Activated naive CD8-positive, alpha-beta T cell treated with anti-CD3 and anti-CD28 coated beads for 36 hours (primary cell): ENCODE results near the gene ELFN1. TPM values are rescaled to one million over a fixed set of nuclear protein-coding genes. Genes with fewer than 3 reads are reported as not detected.

Source experiments
- DNase-seq: peaks from one replicate; pipeline ENCODE4 v3.0.0; 2021
- H3K27ac Mint-ChIP-seq: one replicate; pipeline ENCODE4 v1.8.0; 2022; ENCODE audit warnings: mild to moderate bottlenecking, moderate library complexity, mixed read lengths
- H3K27me3 Mint-ChIP-seq: one replicate; pipeline ENCODE4 v1.8.0; 2022; ENCODE audit warnings: mild to moderate bottlenecking, mixed read lengths
- H3K36me3 Mint-ChIP-seq: one replicate; pipeline ENCODE4 v1.8.0; 2021; ENCODE audit warnings: mild to moderate bottlenecking, mixed read lengths
- H3K4me1 Mint-ChIP-seq: one replicate; pipeline ENCODE4 v1.8.0; 2021; ENCODE audit warnings: mixed read lengths
- H3K4me3 Mint-ChIP-seq: one replicate; pipeline ENCODE4 v1.8.0; 2022; ENCODE audit warnings: mild to moderate bottlenecking, moderate library complexity, mixed read lengths
- H3K9me3 Mint-ChIP-seq: one replicate; pipeline ENCODE4 v1.8.0; 2022; ENCODE audit warnings: mixed read lengths
- total RNA-seq, 2 experiments: library from RNA; stranded (reverse); gene quantifications; one replicate each; pipeline ENCODE4 v1.2.3, GENCODE V29; 2021

ELFN1 gene
- total RNA-seq, 2 experiments from 2014 or later, result 0.14 to 0.19 TPM

- DNase-seq, result no peak
- H3K36me3 Mint-ChIP-seq, result no peaks in the 10 kb centered on the region
- no peak overlapping the region for H3K4me3 Mint-ChIP-seq
- H3K4me1 Mint-ChIP-seq, result no peaks in the 10 kb centered on the region
- H3K27me3 Mint-ChIP-seq, result peaks cover 32% of the 10 kb centered on the region
- H3K27ac Mint-ChIP-seq, result no peak overlapping the region
- no peaks in the 10 kb centered on the region for H3K9me3 Mint-ChIP-seq
Measured at GRCh38 chr7:1675036-1675671, 5.1 kb downstream of the ELFN1 start.

DNA sequence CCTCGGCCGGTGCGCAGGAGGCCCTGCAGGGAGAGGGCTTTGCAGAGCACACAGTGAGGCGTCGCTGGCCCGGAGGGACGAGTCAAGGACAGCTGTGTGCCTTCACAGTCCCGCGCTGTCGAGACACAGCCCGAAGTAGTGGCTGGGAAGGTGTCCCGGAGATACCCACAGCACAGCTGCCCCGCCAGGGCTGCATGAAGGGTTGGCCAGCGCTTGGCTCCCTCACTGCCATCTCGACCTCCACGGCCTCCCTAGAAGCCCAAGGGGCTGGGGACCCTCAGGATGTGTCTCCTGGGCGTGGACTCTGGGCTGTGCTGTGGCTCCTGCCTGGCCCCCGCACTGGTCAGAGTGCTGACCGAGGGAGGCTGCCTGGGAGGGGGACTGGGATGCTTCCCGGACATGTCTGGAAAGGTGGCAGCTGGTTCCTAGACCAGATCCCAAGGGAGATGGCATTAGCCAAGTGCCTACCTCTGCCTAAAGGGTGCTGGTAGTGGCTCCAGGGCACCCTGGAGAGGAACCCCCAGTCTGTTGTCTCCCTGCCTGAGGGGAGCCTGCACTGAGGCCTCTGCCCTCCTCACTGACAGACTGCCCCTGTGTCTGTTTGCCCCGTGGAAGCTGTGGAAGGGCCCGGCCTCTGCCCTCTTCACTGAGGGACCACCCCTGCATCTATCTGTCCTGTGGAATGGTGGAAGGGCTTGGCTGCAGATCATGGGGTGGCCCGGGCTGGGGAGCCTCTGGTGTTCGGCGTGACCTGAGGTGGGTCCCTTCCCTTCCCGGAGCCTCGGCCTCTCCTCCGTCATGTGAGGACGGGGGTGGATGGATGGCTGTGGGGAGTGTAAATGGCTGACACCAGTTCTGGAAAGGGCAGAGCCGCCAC is 5.8 kb downstream of the ELFN1 start:
- no peak for DNase-seq
- H3K36me3 Mint-ChIP-seq, result no peaks in the 10 kb centered on the region
- H3K9me3 Mint-ChIP-seq, result no peaks in the 10 kb centered on the region
- H3K4me3 Mint-ChIP-seq, result no peak overlapping the region
- no peaks in the 10 kb centered on the region for H3K4me1 Mint-ChIP-seq
- H3K27me3 Mint-ChIP-seq, result peaks cover 29% of the 10 kb centered on the region
- no peak overlapping the region for H3K27ac Mint-ChIP-seq

DNA sequence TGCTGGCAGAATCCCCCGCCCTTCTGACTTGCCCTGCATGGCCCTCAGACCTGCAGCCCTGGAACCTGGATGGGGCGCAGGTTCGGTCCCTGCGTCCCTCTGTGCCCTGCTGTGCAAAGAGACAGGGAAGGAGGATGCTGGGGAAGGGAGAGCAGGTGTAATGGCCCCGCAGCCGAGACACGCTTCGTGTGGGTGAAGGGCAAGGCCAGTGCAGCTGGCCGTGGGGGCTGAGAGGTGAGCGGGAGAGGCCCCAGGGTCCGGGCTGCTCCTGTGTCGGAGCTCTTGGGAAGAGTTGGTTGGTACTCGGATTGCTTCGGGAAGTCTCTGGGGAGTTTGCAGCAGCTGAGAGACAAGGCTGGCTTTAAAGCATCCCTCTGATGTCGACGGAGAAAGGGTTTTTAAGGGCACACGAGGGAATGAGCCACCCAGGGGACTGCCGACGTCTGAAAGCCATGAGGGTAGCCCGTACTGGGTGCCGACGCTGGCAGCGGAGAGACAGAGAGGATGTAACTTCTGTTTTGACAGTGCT is 6.5 kb downstream of the ELFN1 start:
- Mint-ChIP-seq H3K9me3 (no peaks in the 10 kb centered on the region), H3K4me3 (no peak overlapping the region), H3K4me1 (no peaks in the 10 kb centered on the region), H3K27ac (no peak overlapping the region), H3K27me3 (peaks cover 25% of the 10 kb centered on the region), H3K36me3 (no peaks in the 10 kb centered on the region)
- no peak for DNase-seq

- peaks cover 23% of the 10 kb centered on the region for H3K27me3 Mint-ChIP-seq
- no peak overlapping the region for H3K27ac Mint-ChIP-seq
- H3K9me3 Mint-ChIP-seq, result no peaks in the 10 kb centered on the region
- H3K4me3 Mint-ChIP-seq, result no peak overlapping the region
- DNase-seq, result no peak
- no peaks in the 10 kb centered on the region for H3K36me3 Mint-ChIP-seq
- H3K4me1 Mint-ChIP-seq, result no peaks in the 10 kb centered on the region
Measured at GRCh38 chr7:1677206-1678080, 7.4 kb downstream of the ELFN1 start.

DNA sequence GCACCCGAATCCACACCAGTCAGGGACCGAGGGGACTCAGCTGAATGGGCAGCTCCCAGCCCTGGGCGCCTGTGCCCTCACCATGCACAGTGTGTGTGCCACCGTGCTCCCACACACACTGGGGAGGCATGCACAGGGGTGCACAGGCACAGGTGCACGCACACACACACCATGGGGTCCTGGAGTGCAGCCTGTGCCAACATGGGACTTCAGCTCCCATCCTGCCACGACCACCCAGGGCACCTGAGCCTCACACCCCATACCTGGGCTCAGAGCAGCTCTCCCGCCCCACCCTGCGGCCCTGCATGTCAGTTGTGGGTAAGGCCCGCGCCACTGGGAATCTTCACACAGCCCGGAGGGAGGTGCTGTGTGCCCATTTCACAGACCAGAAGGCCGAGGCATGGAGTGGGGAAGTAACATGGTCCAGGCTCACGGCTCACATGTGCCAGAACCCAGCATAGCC is 8.0 kb downstream of the ELFN1 start:
- Mint-ChIP-seq H3K4me3 (no peak overlapping the region), H3K4me1 (no peaks in the 10 kb centered on the region), H3K27me3 (peaks cover 16% of the 10 kb centered on the region), H3K27ac (no peak overlapping the region), H3K36me3 (no peaks in the 10 kb centered on the region), H3K9me3 (peaks cover 6% of the 10 kb centered on the region)
- DNase-seq, result no peak

DNA sequence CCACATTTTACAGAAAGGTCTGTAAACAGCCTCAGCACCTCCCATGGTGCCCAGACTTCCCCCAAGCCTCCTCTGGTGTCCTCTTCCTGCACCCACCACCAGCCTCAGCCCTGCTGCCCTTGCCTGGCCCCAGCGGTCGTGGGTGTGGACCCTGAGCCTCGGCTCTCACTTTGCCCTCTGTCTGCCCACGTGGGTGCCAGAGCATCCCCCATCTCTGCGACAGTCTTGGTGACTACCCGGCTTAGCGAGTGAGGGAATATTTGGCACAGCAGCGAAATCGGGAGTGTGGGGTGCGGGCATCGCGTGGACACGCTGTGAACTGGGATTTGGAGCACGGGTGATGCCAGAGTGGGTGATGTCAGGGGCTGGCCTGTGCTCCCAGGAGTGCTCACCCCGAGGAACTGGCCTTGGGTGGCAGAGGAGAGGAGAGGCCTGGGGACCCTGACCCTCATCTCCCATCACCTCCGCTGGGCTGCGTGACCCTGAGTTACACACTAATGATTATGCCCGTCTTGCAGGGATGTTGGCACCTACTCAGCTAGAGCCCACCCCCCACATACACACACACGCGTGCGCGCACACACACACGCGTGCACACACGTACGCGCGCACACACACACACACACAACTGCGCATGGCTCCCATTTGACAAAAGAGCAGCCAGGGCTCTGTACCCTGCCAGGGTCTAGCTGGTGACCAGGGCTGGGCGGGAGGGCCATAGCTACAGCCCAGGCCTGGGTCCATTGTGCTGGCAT is 8.7 kb downstream of the ELFN1 start:
- no peak overlapping the region for H3K27ac Mint-ChIP-seq
- no peak for DNase-seq

GRCh38 chr7:1679326-1679965 is 9.4 kb downstream of the ELFN1 start:
- Mint-ChIP-seq H3K4me3 (no peak overlapping the region), H3K9me3 (peaks cover 18% of the 10 kb centered on the region), H3K4me1 (no peaks in the 10 kb centered on the region), H3K36me3 (peaks cover 3% of the 10 kb centered on the region), H3K27me3 (peaks cover 11% of the 10 kb centered on the region), H3K27ac (no peak overlapping the region)
- no peak for DNase-seq

More for the DNA sequence above, 8.7 kb downstream of the ELFN1 start:
- H3K36me3 Mint-ChIP-seq, result peaks cover 3% of the 10 kb centered on the region
- H3K9me3 Mint-ChIP-seq, result peaks cover 13% of the 10 kb centered on the region
- H3K27me3 Mint-ChIP-seq, result peaks cover 13% of the 10 kb centered on the region
- H3K4me3 Mint-ChIP-seq, result no peak overlapping the region
- H3K4me1 Mint-ChIP-seq, result no peaks in the 10 kb centered on the region

DNA sequence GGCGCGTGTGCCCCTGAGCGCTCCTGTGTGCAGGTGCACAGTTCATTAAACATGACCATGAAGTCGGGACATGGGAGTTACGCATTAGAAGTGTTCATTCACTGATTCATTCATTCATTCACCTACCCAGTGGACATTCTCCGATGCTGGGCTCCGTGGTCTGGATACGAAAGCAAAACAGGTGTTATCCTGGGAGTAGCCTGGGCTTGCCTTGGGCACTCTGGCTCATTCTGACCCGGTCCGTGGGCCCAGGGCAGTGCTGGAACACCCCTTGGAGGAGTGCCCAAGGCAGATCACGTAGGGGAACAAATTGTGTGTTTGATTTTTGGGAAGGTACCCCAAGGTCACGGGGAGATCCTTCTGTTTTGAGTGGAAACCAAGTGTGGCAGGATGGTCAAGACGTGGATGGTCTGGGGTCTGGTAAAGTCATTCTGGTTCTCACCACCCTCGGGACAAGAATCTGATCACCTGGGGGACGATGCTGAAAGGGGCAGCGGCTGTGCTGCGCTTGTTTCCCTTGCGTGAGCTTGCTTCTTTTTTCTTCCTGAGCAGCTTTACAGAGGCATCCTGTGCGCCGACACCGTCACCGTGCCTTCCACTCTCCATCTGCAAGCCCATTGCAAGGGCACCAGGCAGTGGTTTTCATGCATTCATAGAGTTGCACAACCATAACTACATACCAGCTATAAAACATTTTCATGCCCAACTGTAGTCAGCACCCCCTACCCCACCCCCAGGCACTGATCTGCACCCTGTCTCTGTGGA is 10.1 kb downstream of the ELFN1 start:
- Mint-ChIP-seq H3K9me3 (peaks cover 22% of the 10 kb centered on the region), H3K36me3 (peaks cover 3% of the 10 kb centered on the region), H3K27me3 (peaks cover 11% of the 10 kb centered on the region), H3K4me1 (no peaks in the 10 kb centered on the region), H3K27ac (no peak overlapping the region), H3K4me3 (no peak overlapping the region)
- DNase-seq, result no peak

DNA sequence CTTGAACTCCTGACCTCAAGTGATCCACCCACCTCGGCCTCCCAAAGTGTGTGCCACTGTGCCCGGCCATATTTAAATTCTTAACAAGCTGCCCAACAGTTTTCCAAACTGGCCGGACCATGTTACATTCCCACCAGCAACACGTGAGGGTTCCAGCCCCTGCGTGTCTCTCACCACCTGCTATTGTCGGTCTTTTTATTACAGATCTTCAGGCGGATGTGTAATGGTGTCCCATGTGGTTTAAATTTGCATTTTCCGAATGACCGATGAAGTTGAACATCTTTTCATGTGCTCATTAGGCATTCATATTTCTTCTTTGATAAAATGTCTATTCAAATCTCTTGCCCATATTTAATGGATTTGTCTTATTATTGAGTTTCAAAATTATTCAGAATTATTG is 11.5 kb downstream of the ELFN1 start:
- H3K4me1 Mint-ChIP-seq, result no peaks in the 10 kb centered on the region
- no peak overlapping the region for H3K4me3 Mint-ChIP-seq
- peaks cover 3% of the 10 kb centered on the region for H3K36me3 Mint-ChIP-seq
- DNase-seq, result no peak
- peaks cover 32% of the 10 kb centered on the region for H3K9me3 Mint-ChIP-seq
- H3K27ac Mint-ChIP-seq, result no peak overlapping the region
- peaks cover 13% of the 10 kb centered on the region for H3K27me3 Mint-ChIP-seq

GRCh38 chr7:1685000-1685624 is 15.0 kb downstream of the ELFN1 start:
- peaks cover 35% of the 10 kb centered on the region for H3K9me3 Mint-ChIP-seq
- no peak overlapping the region for H3K4me3 Mint-ChIP-seq
- H3K27ac Mint-ChIP-seq, result no peak overlapping the region
- H3K4me1 Mint-ChIP-seq, result no peaks in the 10 kb centered on the region
- H3K27me3 Mint-ChIP-seq, result peaks cover 9% of the 10 kb centered on the region
- no peak for DNase-seq
- H3K36me3 Mint-ChIP-seq, result peaks cover 3% of the 10 kb centered on the region

GRCh38 chr7:1688542-1688941 is 18.5 kb downstream of the ELFN1 start:
- DNase-seq, result no peak
- no peak overlapping the region for H3K4me3 Mint-ChIP-seq

GRCh38 chr7:1689311-1689710 is 19.2 kb downstream of the ELFN1 start:
- Mint-ChIP-seq H3K27ac (no peak overlapping the region), H3K27me3 (peaks cover 7% of the 10 kb centered on the region)

More at GRCh38 chr7:1688542-1688941, 18.5 kb downstream of the ELFN1 start:
- Mint-ChIP-seq H3K4me1 (no peaks in the 10 kb centered on the region), H3K9me3 (peaks cover 25% of the 10 kb centered on the region), H3K27me3 (peaks cover 7% of the 10 kb centered on the region), H3K27ac (no peak overlapping the region), H3K36me3 (peaks cover under 1% of the 10 kb centered on the region)

More at GRCh38 chr7:1689311-1689710, 19.2 kb downstream of the ELFN1 start:
- DNase-seq, result no peak
- H3K36me3 Mint-ChIP-seq, result no peaks in the 10 kb centered on the region
- peaks cover 19% of the 10 kb centered on the region for H3K9me3 Mint-ChIP-seq
- H3K4me3 Mint-ChIP-seq, result no peak overlapping the region
- no peaks in the 10 kb centered on the region for H3K4me1 Mint-ChIP-seq
